ENCODE measurements around the gene DAPK2.

DNA sequence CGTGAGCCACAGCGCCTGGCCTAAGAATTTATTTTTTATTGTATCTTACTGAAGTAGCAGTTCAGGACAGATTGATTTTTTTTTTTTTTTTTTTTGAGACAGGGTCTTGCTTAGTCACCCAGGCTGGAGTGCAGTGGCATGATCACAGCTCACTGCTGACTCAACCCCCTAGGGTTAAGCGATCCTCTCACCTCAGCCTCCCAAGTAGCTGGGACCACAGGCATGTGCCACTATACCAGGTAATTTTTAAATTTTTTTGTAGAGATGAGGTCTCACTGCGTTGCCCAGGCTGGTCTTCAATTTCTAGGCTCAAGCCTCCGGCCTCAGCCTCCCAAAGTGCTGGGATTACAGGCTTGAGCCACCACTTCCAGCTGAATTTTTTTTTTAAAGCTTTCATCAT, 112.8 kb downstream of the DAPK2 start:
- TF ChIP-seq, protein P1, sequence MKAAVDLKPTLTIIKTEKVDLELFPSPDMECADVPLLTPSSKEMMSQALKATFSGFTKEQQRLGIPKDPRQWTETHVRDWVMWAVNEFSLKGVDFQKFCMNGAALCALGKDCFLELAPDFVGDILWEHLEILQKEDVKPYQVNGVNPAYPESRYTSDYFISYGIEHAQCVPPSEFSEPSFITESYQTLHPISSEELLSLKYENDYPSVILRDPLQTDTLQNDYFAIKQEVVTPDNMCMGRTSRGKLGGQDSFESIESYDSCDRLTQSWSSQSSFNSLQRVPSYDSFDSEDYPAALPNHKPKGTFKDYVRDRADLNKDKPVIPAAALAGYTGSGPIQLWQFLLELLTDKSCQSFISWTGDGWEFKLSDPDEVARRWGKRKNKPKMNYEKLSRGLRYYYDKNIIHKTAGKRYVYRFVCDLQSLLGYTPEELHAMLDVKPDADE (CRISPR knock-in tag; IDR thresholded peaks at IDR 0.05), result no peak
- no peak for TF ChIP-seq EHMT2 (IDR thresholded peaks at IDR 0.05; ENCODE audit: borderline replicate concordance, low read depth, low read length)

Data from HepG2 (cell line).